Fibroblast of skin of left quadriceps (primary cell): ENCODE data around the gene JAK2.

ENCODE experiments used
- DNase-seq, 2 experiments: peaks; one replicate each; pipeline ENCODE4 v3.0.0-alpha.2; 2013; ENCODE audit warnings: low read depth in 2 of 2

JAK2 gene

GRCh38 chr9:5140151-5140550 is 155.1 kb downstream of the JAK2 start:
- no peak for DNase-seq

- DNase-seq, result no peak
These were observed 159.1 kb downstream of the JAK2 start for GRCh38 chr9:5144217-5144616.

GRCh38 chr9:5146241-5146640 is 161.2 kb downstream of the JAK2 start:
- DNase-seq, result no peak
